HG03135 (cell line): ENCODE measurements around the gene NELFE.
"Not testable (repeated sequence)": the region's sequence is repeated elsewhere in the genome, so short reads cannot be mapped to it uniquely, and the experiment has no call there.

Experiments
- ATAC-seq: cut with Tn5 transposase; IDR thresholded peaks from one replicate; pipeline ENCODE4 v1.9.1; 2021; ENCODE audit warnings: mild to moderate bottlenecking, moderate library complexity; ENCODE audit not compliant: unreplicated experiment

The NELFE gene

GRCh38 chr6:31922942-31923341, 35.8 kb downstream of the NELFE start:
- ATAC-seq, result no peak

- no peak for ATAC-seq
These were observed 38.0 kb downstream of the NELFE start for GRCh38 chr6:31920811-31921210.

GRCh38 chr6:31919624-31920303, 39.0 kb downstream of the NELFE start:
- ATAC-seq, result no peak

- no peak for ATAC-seq
These were observed 40.6 kb downstream of the NELFE start for GRCh38 chr6:31918069-31918720.

GRCh38 chr6:31915756-31916155, 43.0 kb downstream of the NELFE start:
- no peak for ATAC-seq

- no peak for ATAC-seq
These were observed 43.4 kb downstream of the NELFE start for GRCh38 chr6:31915351-31915750.

- no peak for ATAC-seq
These were observed 46.8 kb downstream of the NELFE start for GRCh38 chr6:31911826-31912585.

GRCh38 chr6:31909298-31909697, 49.5 kb downstream of the NELFE start:
- ATAC-seq, result not testable (repeated sequence)

GRCh38 chr6:31908791-31909190, 50.0 kb downstream of the NELFE start:
- peak; percentile 70 for ATAC-seq

- ATAC-seq, result not testable (repeated sequence)
These were observed 50.5 kb downstream of the NELFE start for GRCh38 chr6:31908255-31908654.

- no peak for ATAC-seq
These were observed 51.5 kb downstream of the NELFE start for GRCh38 chr6:31907158-31907813.

- ATAC-seq, result not testable (repeated sequence)
These were observed 52.0 kb downstream of the NELFE start for GRCh38 chr6:31906727-31907126.

GRCh38 chr6:31906122-31906521, 52.6 kb downstream of the NELFE start:
- ATAC-seq, result no peak

- no peak for ATAC-seq
These were observed 53.7 kb downstream of the NELFE start for GRCh38 chr6:31905041-31905440.

- ATAC-seq, result no peak
These were observed 54.8 kb downstream of the NELFE start for GRCh38 chr6:31903957-31904356.
